ENCODE results near the gene LONP2. TPM values are rescaled to one million over a fixed set of nuclear protein-coding genes. Genes with fewer than 3 reads are reported as not detected.

LONP2 gene
- total and polyA plus RNA-seq, 9 of the 15 experiments (the other 6 are each of a cell fraction or from before 2014, with no cell fraction given), result 8.1 to 41.2 (median 25.6) TPM

GRCh38 chr16:48256579-48257177 lies 12.6 kb downstream of the LONP2 start:
- ChIA-PET POLR2A (interaction anchor here (1.2 kb wide), 1 partner anchor 13 kb away, joined by 5 read pairs; the partner anchor contains the start of gene LONP2), CTCF (ENCODE audit: low intra/inter-chr PET ratio) (no interaction called here)
- Histone ChIP-seq H3K9me3 (replicated peaks; ENCODE audit: control insufficient read depth, insufficient read depth, low read depth, low read length) (no peaks in the 10 kb centered on the region), H3K36me3 (ENCODE audit: control insufficient read depth, insufficient read depth, low read length) (peaks cover 78% of the 10 kb centered on the region; the same call in 2 of the 3 replicates), H3K4me1 (replicated peaks in 1 of 2; ENCODE audit: control insufficient read depth in 2 of 2, insufficient read depth in 2 of 2, low read length in 2 of 2) (no peaks in the 10 kb centered on the region), H3K9ac (ENCODE audit: insufficient read depth in 1 of 2, low read depth in 2 of 2, low read length in 2 of 2) (no peak overlapping the region), H3K27me3 (ENCODE audit: control insufficient read depth in 2 of 2, insufficient read depth in 2 of 2, low read length in 2 of 2) (no peaks in the 10 kb centered on the region), H4K20me1 (replicated peaks; ENCODE audit: control insufficient read depth, insufficient read depth, low read length) (no peaks in the 10 kb centered on the region), H3K27ac (ENCODE audit: extremely low read depth, low read depth, low read length) (no peak overlapping the region), H2AFZ (ENCODE audit: low read depth, low read length) (no peak overlapping the region), H3K79me2 (ENCODE audit: control insufficient read depth, insufficient read depth, low read length) (peaks cover 6% of the 10 kb centered on the region; the same call in 1 of the 3 replicates), H3K4me2 (ENCODE audit: insufficient read depth, low read length) (no peak overlapping the region), H3K4me3 (no peak overlapping the region), H3K9me1 (ENCODE audit: control insufficient read depth, insufficient read depth, low read length) (no peaks in the 10 kb centered on the region)
- BruUV-seq (replicated peaks), result no TSS peak
- intact Hi-C loops (cut with micrococcal nuclease) (no loop called here), in situ Hi-C loops (cut with MboI) (no loop called here)
- ATAC-seq (no peak), FAIRE-seq (no peak), DNase-seq (ENCODE audit: extremely low read depth in 1 of 4, low spot score in 3 of 4) (no peak)
- WGBS (ENCODE audit: insufficient coverage, low coverage, missing lambda C conversion rate), result 95% methylated on average over 7 of the region's 7 CpGs
- TF ChIP-seq SNRNP70 (optimal IDR thresholded peaks at IDR 0.05; ENCODE audit: low read depth, low read length) (no peak), ZNF12 (CRISPR knock-in tag; IDR thresholded peaks at IDR 0.05) (no peak), HNRNPH1 (optimal IDR thresholded peaks at IDR 0.05; ENCODE audit: low read depth, low read length) (no peak), WHSC1 (IDR thresholded peaks at IDR 0.05; ENCODE audit: low read length) (no peak), SREBF2 (CRISPR knock-in tag; IDR thresholded peaks at IDR 0.05) (no peak), STAT5A (IDR thresholded peaks at IDR 0.05; ENCODE audit: borderline replicate concordance, low read length) (no peak), KAT2B (IDR thresholded peaks at IDR 0.05; ENCODE audit: low read depth, low read length) (no peak), BDP1 (IDR thresholded peaks at IDR 0.05; ENCODE audit: insufficient read depth, insufficient read length) (no peak), ARID2 (IDR thresholded peaks at IDR 0.05) (no peak), CREB5 (CRISPR knock-in tag; IDR thresholded peaks at IDR 0.05) (no peak), HMG20B (CRISPR knock-in tag; IDR thresholded peaks at IDR 0.05) (no peak), SLC30A9 (CRISPR knock-in tag; IDR thresholded peaks at IDR 0.05) (no peak), PYGO2 (tag; IDR thresholded peaks at IDR 0.05) (no peak), HIVEP1 (CRISPR knock-in tag; IDR thresholded peaks at IDR 0.05) (no peak), CREB3 (tag; conservative IDR thresholded peaks at IDR 0.05; ENCODE audit: low read depth) (no peak), NFE2 (IDR thresholded peaks at IDR 0.05; ENCODE audit: low read depth) (no peak), IRF1 (CRISPR knock-in tag; IDR thresholded peaks at IDR 0.05; ENCODE audit: borderline replicate concordance) (no peak), HDAC1 (IDR thresholded peaks at IDR 0.05) (no peak)
- TF ChIP-seq, protein P1, sequence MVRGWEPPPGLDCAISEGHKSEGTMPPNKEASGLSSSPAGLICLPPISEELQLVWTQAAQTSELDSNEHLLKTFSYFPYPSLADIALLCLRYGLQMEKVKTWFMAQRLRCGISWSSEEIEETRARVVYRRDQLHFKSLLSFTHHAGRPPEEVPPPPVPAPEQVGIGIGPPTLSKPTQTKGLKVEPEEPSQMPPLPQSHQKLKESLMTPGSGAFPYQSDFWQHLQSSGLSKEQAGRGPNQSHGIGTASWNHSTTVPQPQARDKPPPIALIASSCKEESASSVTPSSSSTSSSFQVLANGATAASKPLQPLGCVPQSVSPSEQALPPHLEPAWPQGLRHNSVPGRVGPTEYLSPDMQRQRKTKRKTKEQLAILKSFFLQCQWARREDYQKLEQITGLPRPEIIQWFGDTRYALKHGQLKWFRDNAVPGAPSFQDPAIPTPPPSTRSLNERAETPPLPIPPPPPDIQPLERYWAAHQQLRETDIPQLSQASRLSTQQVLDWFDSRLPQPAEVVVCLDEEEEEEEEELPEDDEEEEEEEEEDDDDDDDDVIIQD (CRISPR knock-in tag; IDR thresholded peaks at IDR 0.05), result no peak
